Neural crest cell (in vitro differentiated cells): ENCODE data around the gene MYEF2. TPM values are rescaled to one million over a fixed set of nuclear protein-coding genes. Genes with fewer than 3 reads are reported as not detected.

ENCODE experiments used
- DNase-seq: peaks from one replicate; pipeline ENCODE4 v3.0.0; 2021; ENCODE audit warnings: low read depth, mixed read lengths, low spot score
- H3K27ac Mint-ChIP-seq: one replicate; pipeline ENCODE4 v1.8.0; 2021; ENCODE audit warnings: mild to moderate bottlenecking, mixed read lengths; ENCODE audit not compliant: unreplicated experiment
- H3K27me3 Mint-ChIP-seq: 2 replicates; pipeline ENCODE4 v1.8.0; 2021; ENCODE audit warnings: low read depth, mild to moderate bottlenecking, mixed read lengths
- H3K36me3 Mint-ChIP-seq: 2 replicates; pipeline ENCODE4 v1.8.0; 2021; ENCODE audit warnings: low read depth, mild to moderate bottlenecking, mixed read lengths
- H3K4me1 Mint-ChIP-seq: 2 replicates; pipeline ENCODE4 v1.8.0; 2021; ENCODE audit warnings: mixed read lengths
- H3K4me3 Mint-ChIP-seq: one replicate; pipeline ENCODE4 v1.8.0; 2021; ENCODE audit warnings: mild to moderate bottlenecking, mixed read lengths
- H3K9me3 Mint-ChIP-seq: 2 replicates; pipeline ENCODE4 v1.8.0; 2021; ENCODE audit warnings: mixed read lengths
- CTCF ChIP-seq: fragments of 200-600 bp; sonication (generic); conservative IDR thresholded peaks from 2 replicates; pipeline ENCODE4 v1.5.0; 2021; ENCODE audit warnings: antibody characterized with exemption, mild to moderate bottlenecking
- total RNA-seq: library from RNA; stranded (reverse); gene quantifications from 2 replicates; pipeline ENCODE4 v1.2.1, GENCODE V29; 2021

Gene MYEF2
- total RNA-seq, 1 donor from 2014 or later = 110 TPM

GRCh38 chr15:48102167-48102566 lies 75.9 kb downstream of the MYEF2 start:
- Mint-ChIP-seq H3K27me3 (peaks cover 6% of the 10 kb centered on the region), H3K4me3 (no peak overlapping the region), H3K4me1 (peaks cover 22% of the 10 kb centered on the region), H3K27ac (no peak overlapping the region), H3K9me3 (no peaks in the 10 kb centered on the region), H3K36me3 (no peaks in the 10 kb centered on the region)
- DNase-seq = no peak
- no peak for TF ChIP-seq CTCF

- H3K4me3 Mint-ChIP-seq = no peak overlapping the region
- no peaks in the 10 kb centered on the region for H3K36me3 Mint-ChIP-seq
- no peak for TF ChIP-seq CTCF
Measured at GRCh38 chr15:48101376-48101961, 76.6 kb downstream of the MYEF2 start.

GRCh38 chr15:48097264-48097663 lies 80.8 kb downstream of the MYEF2 start:
- Mint-ChIP-seq H3K4me3 (no peak overlapping the region), H3K4me1 (no peaks in the 10 kb centered on the region), H3K27ac (no peak overlapping the region), H3K9me3 (no peaks in the 10 kb centered on the region), H3K36me3 (no peaks in the 10 kb centered on the region), H3K27me3 (no peaks in the 10 kb centered on the region)
- TF ChIP-seq CTCF = no peak
- DNase-seq = no peak

More at GRCh38 chr15:48101376-48101961, 76.6 kb downstream of the MYEF2 start:
- Mint-ChIP-seq H3K27ac (no peak overlapping the region), H3K9me3 (no peaks in the 10 kb centered on the region), H3K27me3 (peaks cover 1% of the 10 kb centered on the region), H3K4me1 (peaks cover 15% of the 10 kb centered on the region)
- DNase-seq = no peak

GRCh38 chr15:48096813-48097212 lies 81.3 kb downstream of the MYEF2 start:
- no peaks in the 10 kb centered on the region for H3K27me3 Mint-ChIP-seq

GRCh38 chr15:48096355-48096786 lies 81.7 kb downstream of the MYEF2 start:
- no peak for TF ChIP-seq CTCF
- no peaks in the 10 kb centered on the region for H3K9me3 Mint-ChIP-seq
- no peak for DNase-seq

More at GRCh38 chr15:48096813-48097212, 81.3 kb downstream of the MYEF2 start:
- Mint-ChIP-seq H3K4me3 (no peak overlapping the region), H3K27ac (no peak overlapping the region), H3K4me1 (no peaks in the 10 kb centered on the region), H3K9me3 (no peaks in the 10 kb centered on the region), H3K36me3 (no peaks in the 10 kb centered on the region)
- no peak for DNase-seq
- TF ChIP-seq CTCF = no peak

More at GRCh38 chr15:48096355-48096786, 81.7 kb downstream of the MYEF2 start:
- no peaks in the 10 kb centered on the region for H3K27me3 Mint-ChIP-seq
- H3K4me3 Mint-ChIP-seq = no peak overlapping the region
- H3K27ac Mint-ChIP-seq = no peak overlapping the region
- H3K36me3 Mint-ChIP-seq = no peaks in the 10 kb centered on the region
- no peaks in the 10 kb centered on the region for H3K4me1 Mint-ChIP-seq
